DMS 273 (cell line): ENCODE results near the gene CTIF.

Source experiments
- DNase-seq: peaks from one replicate; lab custom pipeline; 2025; ENCODE audit not compliant: unreplicated experiment; lab: John Stamatoyannopoulos, UW

CTIF gene

DNA sequence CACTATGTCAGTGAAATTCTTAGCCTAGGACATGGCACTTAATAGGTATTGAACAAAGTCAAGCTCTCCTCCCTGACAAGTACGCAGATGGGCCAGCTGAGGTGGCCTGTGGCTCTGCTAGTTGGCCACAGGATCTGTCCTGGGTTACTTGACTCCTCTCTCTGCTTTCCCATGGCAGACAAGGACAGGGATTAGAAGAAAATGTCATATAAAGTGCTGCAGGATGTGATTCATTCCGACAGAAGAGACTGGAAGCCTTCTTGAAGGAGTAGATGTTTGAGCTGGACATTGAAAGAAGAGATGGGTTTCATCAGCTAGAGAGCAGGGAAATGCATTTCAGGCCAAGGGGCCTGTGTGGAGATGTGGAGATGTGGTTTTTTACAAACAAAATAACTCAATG lies 365.3 kb downstream of the CTIF start:
- DNase-seq: no peak

- no peak for DNase-seq
Observed at GRCh38 chr18:48904847-48905394, 366.1 kb downstream of the CTIF start.

DNA sequence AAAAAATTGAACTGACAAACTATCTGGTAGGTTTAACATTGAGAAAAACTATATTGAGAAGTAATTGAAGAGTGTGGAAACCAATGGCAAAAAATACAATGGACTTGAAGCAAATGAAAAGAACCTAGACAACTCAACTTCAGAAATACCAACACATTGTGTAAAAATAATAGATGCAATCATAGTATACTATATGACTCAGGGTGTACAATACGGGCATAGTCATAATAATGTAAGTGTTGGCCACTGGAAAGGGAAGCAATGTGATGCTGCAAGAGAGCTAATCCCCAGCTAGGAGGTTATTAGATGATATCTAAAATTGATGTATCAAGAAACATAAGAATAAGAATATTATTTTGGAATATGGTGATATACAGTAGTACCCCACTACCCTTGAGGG lies 366.7 kb downstream of the CTIF start:
- no peak for DNase-seq

DNA sequence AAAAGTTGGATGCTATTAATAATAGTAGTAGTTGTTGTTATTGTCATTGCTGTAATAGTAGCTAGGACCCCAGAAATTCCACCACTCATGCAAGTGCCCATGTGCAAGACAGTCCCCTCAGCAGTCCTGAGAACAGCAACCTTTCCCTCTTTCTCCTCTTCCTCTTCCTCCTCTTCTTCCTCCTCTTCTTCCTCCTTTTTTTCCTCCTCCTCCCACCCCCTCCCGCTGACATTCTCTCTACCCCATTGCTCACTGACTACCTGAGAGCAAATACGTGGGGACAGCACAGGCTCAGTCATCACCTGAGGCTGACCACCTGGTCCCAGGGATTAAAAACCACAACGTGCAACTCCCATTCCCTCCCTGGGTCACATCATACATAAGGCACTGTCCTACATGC lies 370.1 kb downstream of the CTIF start:
- DNase-seq: no peak

- no peak for DNase-seq
Observed at GRCh38 chr18:48909721-48910120, 370.9 kb downstream of the CTIF start.

- DNase-seq: no peak
Observed at GRCh38 chr18:48910972-48911545, 372.2 kb downstream of the CTIF start.
